ENCODE measurements around the gene CTSK. TPM values are rescaled to one million over a fixed set of nuclear protein-coding genes. Genes with fewer than 3 reads are reported as not detected.

The CTSK gene
- total RNA-seq, 1 experiment from 2014 or later: 3.5 TPM

DNA sequence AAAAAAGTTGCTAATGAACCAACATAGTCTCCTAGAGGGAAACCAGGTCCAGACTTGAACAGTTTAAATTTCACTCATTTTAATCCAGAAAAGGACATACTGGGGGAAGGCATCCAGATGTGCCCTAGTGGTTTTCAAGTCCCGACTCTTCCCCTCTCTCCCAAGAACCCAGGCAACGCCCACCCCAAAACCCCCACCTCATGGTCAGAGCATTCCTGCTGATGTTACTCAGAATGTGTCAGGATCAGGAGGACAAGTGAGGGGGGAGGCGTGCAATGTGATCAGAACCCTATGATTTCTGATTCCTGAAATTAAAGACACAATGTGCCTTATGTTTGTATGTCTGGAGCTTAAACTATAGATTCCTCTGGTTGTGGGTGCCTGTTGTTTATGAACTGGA lies 1.6 kb upstream of the CTSK start:
- Histone ChIP-seq H3K36me3 (ENCODE audit: control insufficient read depth in 1 of 2, insufficient read depth in 2 of 2, low read length in 2 of 2) (peaks cover 15% of the 10 kb centered on the region in 2 experiments; a peak in 3 of 4 replicates), H3K4me2 (ENCODE audit: low read length) (no peak overlapping the region), H3K9me2 (ENCODE audit: insufficient read depth) (no peaks in the 10 kb centered on the region), H2AFZ (ENCODE audit: low read depth, low read length, poor library complexity, severe bottlenecking) (no peak overlapping the region), H3K4me1 (ENCODE audit: control insufficient read depth in 1 of 2, insufficient read depth in 2 of 2, low read length in 2 of 2) (no peaks in the 10 kb centered on the region), H3K27me3 (ENCODE audit: insufficient read depth, low read length) (no peaks in the 10 kb centered on the region), H3K9me3 (ENCODE audit: control insufficient read depth in 1 of 2, insufficient read depth in 1 of 2, low read depth in 1 of 2, low read length in 2 of 2) (no peaks in the 10 kb centered on the region), H3K4me3 (replicated peaks in 1 of 2; ENCODE audit: low read depth in 1 of 2, low read length in 2 of 2) (no peak overlapping the region), H3K9ac (ENCODE audit: low read length) (no peak overlapping the region), H4K20me1 (ENCODE audit: insufficient read depth) (no peaks in the 10 kb centered on the region), H3K79me2 (ENCODE audit: insufficient read depth, low read length) (no peaks in the 10 kb centered on the region), H3K27ac (ENCODE audit: low read depth, low read length) (no peak overlapping the region)
- no peak for TF ChIP-seq ZFX (IDR thresholded peaks at IDR 0.05)
- no peak for TF ChIP-seq FOSL1 (IDR thresholded peaks at IDR 0.05; ENCODE audit: low read depth)
- no peak for TF ChIP-seq TCF7L2 (IDR thresholded peaks at IDR 0.05; ENCODE audit: borderline replicate concordance, extremely low read depth, insufficient read depth, insufficient read length)
- no peak for TF ChIP-seq SIN3A (IDR thresholded peaks at IDR 0.05; ENCODE audit: low read depth)
- TF ChIP-seq SRF (IDR thresholded peaks at IDR 0.05; ENCODE audit: low read depth): no peak
- TF ChIP-seq, protein P1, sequence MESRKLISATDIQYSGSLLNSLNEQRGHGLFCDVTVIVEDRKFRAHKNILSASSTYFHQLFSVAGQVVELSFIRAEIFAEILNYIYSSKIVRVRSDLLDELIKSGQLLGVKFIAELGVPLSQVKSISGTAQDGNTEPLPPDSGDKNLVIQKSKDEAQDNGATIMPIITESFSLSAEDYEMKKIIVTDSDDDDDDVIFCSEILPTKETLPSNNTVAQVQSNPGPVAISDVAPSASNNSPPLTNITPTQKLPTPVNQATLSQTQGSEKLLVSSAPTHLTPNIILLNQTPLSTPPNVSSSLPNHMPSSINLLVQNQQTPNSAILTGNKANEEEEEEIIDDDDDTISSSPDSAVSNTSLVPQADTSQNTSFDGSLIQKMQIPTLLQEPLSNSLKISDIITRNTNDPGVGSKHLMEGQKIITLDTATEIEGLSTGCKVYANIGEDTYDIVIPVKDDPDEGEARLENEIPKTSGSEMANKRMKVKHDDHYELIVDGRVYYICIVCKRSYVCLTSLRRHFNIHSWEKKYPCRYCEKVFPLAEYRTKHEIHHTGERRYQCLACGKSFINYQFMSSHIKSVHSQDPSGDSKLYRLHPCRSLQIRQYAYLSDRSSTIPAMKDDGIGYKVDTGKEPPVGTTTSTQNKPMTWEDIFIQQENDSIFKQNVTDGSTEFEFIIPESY (IDR thresholded peaks at IDR 0.05; ENCODE audit: extremely low read depth, insufficient replicate concordance, low read length): no peak
- TF ChIP-seq, protein P2, sequence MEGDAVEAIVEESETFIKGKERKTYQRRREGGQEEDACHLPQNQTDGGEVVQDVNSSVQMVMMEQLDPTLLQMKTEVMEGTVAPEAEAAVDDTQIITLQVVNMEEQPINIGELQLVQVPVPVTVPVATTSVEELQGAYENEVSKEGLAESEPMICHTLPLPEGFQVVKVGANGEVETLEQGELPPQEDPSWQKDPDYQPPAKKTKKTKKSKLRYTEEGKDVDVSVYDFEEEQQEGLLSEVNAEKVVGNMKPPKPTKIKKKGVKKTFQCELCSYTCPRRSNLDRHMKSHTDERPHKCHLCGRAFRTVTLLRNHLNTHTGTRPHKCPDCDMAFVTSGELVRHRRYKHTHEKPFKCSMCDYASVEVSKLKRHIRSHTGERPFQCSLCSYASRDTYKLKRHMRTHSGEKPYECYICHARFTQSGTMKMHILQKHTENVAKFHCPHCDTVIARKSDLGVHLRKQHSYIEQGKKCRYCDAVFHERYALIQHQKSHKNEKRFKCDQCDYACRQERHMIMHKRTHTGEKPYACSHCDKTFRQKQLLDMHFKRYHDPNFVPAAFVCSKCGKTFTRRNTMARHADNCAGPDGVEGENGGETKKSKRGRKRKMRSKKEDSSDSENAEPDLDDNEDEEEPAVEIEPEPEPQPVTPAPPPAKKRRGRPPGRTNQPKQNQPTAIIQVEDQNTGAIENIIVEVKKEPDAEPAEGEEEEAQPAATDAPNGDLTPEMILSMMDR (IDR thresholded peaks at IDR 0.05 in 2 of 3, conservative IDR thresholded peaks at IDR 0.05 in 1 of 3; ENCODE audit: borderline replicate concordance in 1 of 3, insufficient read depth in 1 of 3, low read depth in 2 of 3, low read length in 2 of 3): no peak
- no peak for TF ChIP-seq POLR2AphosphoS5 (IDR thresholded peaks at IDR 0.05; ENCODE audit: low read depth, low read length)
- no peak for TF ChIP-seq RAD21 (IDR thresholded peaks at IDR 0.05; ENCODE audit: low read depth)
- no peak for TF ChIP-seq SP1 (IDR thresholded peaks at IDR 0.05; ENCODE audit: low read depth)
- intact Hi-C loops (cut with micrococcal nuclease): loop anchor here (10.0 kb wide), 1 partner anchor 345 kb away; no protein-coding TSS in a partner anchor
- ATAC-seq: no peak
- CTCF ChIA-PET: no interaction called here
- no TSS peak for BruUV-seq (replicated peaks)
- POLR2A ChIA-PET: no interaction called here
- RAD21 ChIA-PET (ENCODE audit: low non-redundant PET in 1 of 2, low total read pairs in 2 of 2, uncharacterized antibody in 2 of 2, unreplicated experiment in 2 of 2): no interaction called here
- no peak for DNase-seq (ENCODE audit: low read depth, low spot score)
